Fibroblast of pulmonary artery (primary cell): Measurements from ENCODE around the gene PLVAP.

Source experiments
- DNase-seq: peaks from one replicate; pipeline ENCODE4 v3.0.0-alpha.2; 2010; ENCODE audit warnings: low read depth
- H3K4me3 ChIP-seq: replicated peaks from 2 replicates; pipeline ENCODE4 v1.5.1; 2011; ENCODE audit warnings: low read depth, mild to moderate bottlenecking, control low read depth, low read length, moderate library complexity
- TF ChIP-seq, protein P1 (sequence below): IDR thresholded peaks from 2 replicates; pipeline ENCODE4 v1.5.1; 2011; ENCODE audit warnings: mild to moderate bottlenecking, control low read depth, low read length, inconsistent platforms; ENCODE audit errors: missing control alignments

PLVAP gene

GRCh38 chr19:17353386-17353785 is 23.8 kb downstream of the PLVAP start:
- DNase-seq, result no peak
- TF ChIP-seq, protein P1, sequence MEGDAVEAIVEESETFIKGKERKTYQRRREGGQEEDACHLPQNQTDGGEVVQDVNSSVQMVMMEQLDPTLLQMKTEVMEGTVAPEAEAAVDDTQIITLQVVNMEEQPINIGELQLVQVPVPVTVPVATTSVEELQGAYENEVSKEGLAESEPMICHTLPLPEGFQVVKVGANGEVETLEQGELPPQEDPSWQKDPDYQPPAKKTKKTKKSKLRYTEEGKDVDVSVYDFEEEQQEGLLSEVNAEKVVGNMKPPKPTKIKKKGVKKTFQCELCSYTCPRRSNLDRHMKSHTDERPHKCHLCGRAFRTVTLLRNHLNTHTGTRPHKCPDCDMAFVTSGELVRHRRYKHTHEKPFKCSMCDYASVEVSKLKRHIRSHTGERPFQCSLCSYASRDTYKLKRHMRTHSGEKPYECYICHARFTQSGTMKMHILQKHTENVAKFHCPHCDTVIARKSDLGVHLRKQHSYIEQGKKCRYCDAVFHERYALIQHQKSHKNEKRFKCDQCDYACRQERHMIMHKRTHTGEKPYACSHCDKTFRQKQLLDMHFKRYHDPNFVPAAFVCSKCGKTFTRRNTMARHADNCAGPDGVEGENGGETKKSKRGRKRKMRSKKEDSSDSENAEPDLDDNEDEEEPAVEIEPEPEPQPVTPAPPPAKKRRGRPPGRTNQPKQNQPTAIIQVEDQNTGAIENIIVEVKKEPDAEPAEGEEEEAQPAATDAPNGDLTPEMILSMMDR, result no peak

GRCh38 chr19:17352608-17353280 is 24.4 kb downstream of the PLVAP start:
- no peak overlapping the region for H3K4me3 ChIP-seq
- DNase-seq, result peak; percentile 47
- TF ChIP-seq, protein P1, result no peak

More at GRCh38 chr19:17353386-17353785, 23.8 kb downstream of the PLVAP start:
- no peak overlapping the region for H3K4me3 ChIP-seq

- DNase-seq, result no peak
- TF ChIP-seq, protein P1, result no peak
- H3K4me3 ChIP-seq, result no peak overlapping the region
Observed at GRCh38 chr19:17351815-17352435, 25.2 kb downstream of the PLVAP start.

GRCh38 chr19:17348700-17349099 is 28.4 kb downstream of the PLVAP start:
- TF ChIP-seq, protein P1, result no peak
- H3K4me3 ChIP-seq, result no peak overlapping the region
- peak; percentile 81 for DNase-seq

GRCh38 chr19:17347877-17348276 is 29.3 kb downstream of the PLVAP start:
- no peak overlapping the region for H3K4me3 ChIP-seq
- TF ChIP-seq, protein P1, result no peak
- DNase-seq, result no peak

GRCh38 chr19:17347361-17347760 is 29.8 kb downstream of the PLVAP start:
- TF ChIP-seq, protein P1, result no peak
- H3K4me3 ChIP-seq, result no peak overlapping the region
- peak; percentile 52 for DNase-seq
